GM12892 (cell line): ENCODE data around the gene HESX1.

Experiments used
- DNase-seq: peaks from one replicate; pipeline ENCODE4 v3.0.0; 2011; ENCODE audit not compliant: insufficient read length
- FAIRE-seq: peaks from 2 replicates; lab custom pipeline; 2011; peaks lifted over from hg19 to GRCh38; lab: Jason Lieb, UNC
- POLR2A ChIP-seq: IDR thresholded peaks from 2 replicates; pipeline ENCODE4 v1.6.1; 2011; ENCODE audit warnings: low read depth, low read length, control low read depth
- POLR2AphosphoS5 ChIP-seq: IDR thresholded peaks from 2 replicates; pipeline ENCODE4 v1.6.1; 2011; ENCODE audit warnings: low read depth, low read length, control low read depth
- TAF1 ChIP-seq: IDR thresholded peaks from 2 replicates; pipeline ENCODE4 v1.6.1; 2011; ENCODE audit warnings: low read depth, mild to moderate bottlenecking, control low read depth, low read length, borderline replicate concordance

The HESX1 gene

GRCh38 chr3:57206423-57206822 lies 6.6 kb upstream of the HESX1 start:
- FAIRE-seq (peak; percentile 78), DNase-seq (no peak)
- TF ChIP-seq POLR2A (no peak), POLR2AphosphoS5 (no peak), TAF1 (no peak)

GRCh38 chr3:57194641-57195040 lies 5.1 kb downstream of the HESX1 start:
- TF ChIP-seq POLR2A (no peak), TAF1 (no peak), POLR2AphosphoS5 (no peak)
- DNase-seq = no peak
- peak; percentile 17 for FAIRE-seq

GRCh38 chr3:57192028-57192427 lies 7.8 kb downstream of the HESX1 start:
- DNase-seq = no peak
- FAIRE-seq = no peak
- TF ChIP-seq POLR2AphosphoS5 (no peak), TAF1 (no peak), POLR2A (no peak)

- FAIRE-seq (no peak), DNase-seq (no peak)
- TF ChIP-seq POLR2AphosphoS5 (no peak), POLR2A (no peak), TAF1 (no peak)
These were observed 15.3 kb downstream of the HESX1 start for GRCh38 chr3:57184526-57184925.

- DNase-seq = no peak
- no peak for TF ChIP-seq POLR2A
- TF ChIP-seq TAF1 = no peak
- no peak for TF ChIP-seq POLR2AphosphoS5
- FAIRE-seq = peak; percentile 36
These were observed 20.0 kb downstream of the HESX1 start for GRCh38 chr3:57179580-57180410.

GRCh38 chr3:57176045-57176444 lies 23.7 kb downstream of the HESX1 start:
- DNase-seq (no peak), FAIRE-seq (no peak)
- TF ChIP-seq TAF1 = no peak
- no peak for TF ChIP-seq POLR2A
- no peak for TF ChIP-seq POLR2AphosphoS5

- TF ChIP-seq TAF1 = no peak
- TF ChIP-seq POLR2A = no peak
- no peak for TF ChIP-seq POLR2AphosphoS5
- DNase-seq = no peak
- no peak for FAIRE-seq
These were observed 26.1 kb downstream of the HESX1 start for GRCh38 chr3:57173687-57174086.

GRCh38 chr3:57170946-57171345 lies 28.8 kb downstream of the HESX1 start:
- TF ChIP-seq TAF1 (no peak), POLR2A (no peak), POLR2AphosphoS5 (no peak)
- no peak for DNase-seq
- FAIRE-seq = no peak

GRCh38 chr3:57169872-57170623 lies 29.7 kb downstream of the HESX1 start:
- DNase-seq (peak; percentile 47), FAIRE-seq (peak; percentile 90)
- TF ChIP-seq POLR2A (no peak), POLR2AphosphoS5 (no peak), TAF1 (no peak)

- FAIRE-seq = no peak
- TF ChIP-seq POLR2AphosphoS5 (no peak), POLR2A (no peak), TAF1 (no peak)
- no peak for DNase-seq
These were observed 30.7 kb downstream of the HESX1 start for GRCh38 chr3:57169108-57169507.

- no peak for FAIRE-seq
- TF ChIP-seq POLR2AphosphoS5 = no peak
- TF ChIP-seq TAF1 = no peak
- no peak for TF ChIP-seq POLR2A
- no peak for DNase-seq
These were observed 31.6 kb downstream of the HESX1 start for GRCh38 chr3:57168151-57168550.

- no peak for TF ChIP-seq POLR2A
- TF ChIP-seq TAF1 = no peak
- TF ChIP-seq POLR2AphosphoS5 = no peak
- FAIRE-seq = no peak
- DNase-seq = no peak
These were observed 33.1 kb downstream of the HESX1 start for GRCh38 chr3:57166660-57167059.
